GM18526 (cell line): Measurements from ENCODE around the gene SLC2A5.

Experiments
- POLR2A ChIP-seq: IDR thresholded peaks from 3 replicates; pipeline ENCODE4 v1.6.1; 2011; ENCODE audit not compliant: insufficient read length; ENCODE audit errors: extremely low read depth

SLC2A5 gene

DNA sequence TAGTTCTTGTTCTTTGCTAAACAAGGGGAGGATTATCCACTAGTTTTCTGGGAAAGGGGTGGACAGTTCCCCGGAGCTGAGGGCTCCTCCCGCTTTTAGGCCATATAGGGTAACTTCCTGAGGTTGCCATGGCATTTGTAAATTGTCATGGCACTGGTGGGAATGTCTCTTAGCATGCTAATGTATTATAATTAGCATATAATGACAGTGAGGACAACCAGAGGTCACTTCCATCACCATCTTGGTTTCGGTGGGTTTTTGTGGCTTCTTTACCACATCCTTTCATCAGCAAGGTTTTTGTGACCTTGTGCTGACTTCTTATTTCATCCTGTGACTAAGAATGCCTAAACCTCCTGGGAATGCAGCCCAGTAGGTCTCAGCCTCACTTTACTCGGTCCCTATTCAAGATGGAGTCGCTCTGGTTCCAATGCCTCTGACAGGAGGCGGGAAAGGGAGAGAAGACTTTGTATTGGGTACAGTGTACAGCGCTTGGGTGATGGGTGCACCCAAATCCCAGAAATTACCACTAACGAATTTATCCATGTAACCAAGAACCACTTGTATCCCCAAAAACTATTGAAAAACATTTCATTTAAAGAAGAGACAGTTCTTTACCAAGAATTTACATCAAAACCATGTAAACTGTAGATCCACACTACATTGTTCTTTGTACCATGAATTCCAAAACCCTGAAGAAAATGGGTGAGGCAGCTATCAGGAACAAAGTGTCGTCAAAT, 8.7 kb upstream of the SLC2A5 start:
- TF ChIP-seq POLR2A, result no peak

DNA sequence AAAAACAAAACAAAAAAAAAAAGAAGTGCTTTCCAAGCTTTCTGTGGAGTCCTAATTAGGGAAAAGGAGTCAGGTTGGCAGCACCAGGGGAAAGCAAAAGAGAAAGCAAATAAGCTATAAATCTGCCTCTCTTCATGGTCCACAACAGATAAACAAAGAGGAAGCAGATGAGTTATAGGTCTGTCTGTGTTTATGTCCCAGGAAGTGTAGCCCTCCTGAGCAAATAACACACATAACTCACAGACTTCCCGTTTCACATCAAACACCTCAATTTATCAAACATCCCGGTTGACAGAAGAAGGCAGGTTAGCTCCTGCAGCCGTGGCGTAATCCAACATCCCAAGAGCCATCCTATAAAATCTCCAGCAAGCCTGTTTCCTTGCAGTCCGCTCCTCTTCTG, 5.6 kb upstream of the SLC2A5 start:
- no peak for TF ChIP-seq POLR2A

DNA sequence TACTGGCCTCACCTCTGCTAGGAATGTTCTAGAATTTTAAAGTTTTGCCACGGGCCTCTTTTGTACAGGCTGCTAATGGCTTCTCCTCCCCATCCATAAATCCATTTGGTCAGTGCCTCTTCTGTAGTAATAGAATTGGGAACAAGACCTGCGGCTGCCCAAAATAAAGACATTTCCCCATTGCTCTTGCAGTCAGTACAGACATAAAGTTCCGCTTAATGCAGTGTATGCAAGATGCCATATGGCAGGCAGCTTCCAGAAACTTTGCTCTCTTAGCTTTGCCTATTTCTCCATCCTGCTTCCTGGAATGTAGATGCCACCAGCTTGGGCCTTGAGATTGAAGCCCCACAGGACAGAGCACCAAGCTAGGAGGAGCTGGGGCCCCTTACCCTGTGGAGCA, 3.7 kb upstream of the SLC2A5 start:
- no peak for TF ChIP-seq POLR2A

DNA sequence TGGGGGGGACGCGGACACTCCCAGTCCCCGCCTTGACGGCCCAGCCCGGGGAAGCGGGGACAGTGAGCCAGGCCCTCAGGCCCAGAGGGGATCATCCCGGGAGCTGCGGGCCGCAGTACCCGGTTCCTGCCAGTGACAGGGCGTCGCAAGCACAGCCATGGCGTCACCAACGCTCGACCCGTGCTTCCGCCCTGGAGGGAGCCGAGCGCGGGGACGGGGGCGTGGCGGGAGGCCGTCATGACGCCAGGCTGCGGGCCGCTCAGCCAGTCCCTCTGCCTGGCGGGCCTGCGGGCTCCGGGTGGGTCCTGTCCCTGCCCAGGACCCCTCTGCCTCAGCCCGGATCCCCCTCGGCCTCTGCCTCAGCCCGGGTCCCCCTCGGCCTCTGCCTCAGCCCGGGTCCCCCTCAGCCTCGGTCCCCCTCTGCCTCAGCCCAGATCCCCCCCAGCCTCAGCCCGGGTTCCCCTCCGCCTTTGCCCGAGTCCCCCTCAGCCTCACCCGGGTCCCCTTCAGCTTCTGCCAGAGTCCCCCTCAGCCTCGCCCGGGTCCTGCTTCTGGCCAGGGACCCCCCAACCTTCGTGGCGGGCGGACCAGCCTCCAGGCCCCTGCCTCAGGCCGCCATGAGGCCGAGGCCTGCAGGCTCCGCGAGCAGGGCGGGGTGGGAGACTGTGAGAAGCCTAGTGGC, 2.3 kb upstream of the SLC2A5 start:
- no peak for TF ChIP-seq POLR2A

DNA sequence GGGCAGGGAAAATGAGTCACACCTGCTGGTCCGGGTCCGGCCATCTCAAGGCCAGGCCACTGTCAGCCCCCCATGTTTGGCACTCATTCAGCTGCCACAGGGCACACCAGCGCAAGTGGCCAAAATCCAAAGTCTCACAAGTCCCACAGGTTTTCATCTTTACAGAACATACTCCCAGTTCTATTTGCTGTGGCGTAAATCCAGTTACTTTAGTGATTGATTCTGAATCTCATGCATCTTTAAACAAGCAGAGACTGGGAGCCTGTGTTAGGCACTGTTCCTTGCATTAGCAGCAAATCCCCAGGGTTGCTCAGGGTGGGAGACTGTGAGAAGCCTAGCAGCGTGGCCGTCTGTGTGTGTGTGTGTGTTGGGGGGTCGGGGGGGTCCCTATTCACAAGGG, 1.1 kb upstream of the SLC2A5 start:
- TF ChIP-seq POLR2A, result no peak

DNA sequence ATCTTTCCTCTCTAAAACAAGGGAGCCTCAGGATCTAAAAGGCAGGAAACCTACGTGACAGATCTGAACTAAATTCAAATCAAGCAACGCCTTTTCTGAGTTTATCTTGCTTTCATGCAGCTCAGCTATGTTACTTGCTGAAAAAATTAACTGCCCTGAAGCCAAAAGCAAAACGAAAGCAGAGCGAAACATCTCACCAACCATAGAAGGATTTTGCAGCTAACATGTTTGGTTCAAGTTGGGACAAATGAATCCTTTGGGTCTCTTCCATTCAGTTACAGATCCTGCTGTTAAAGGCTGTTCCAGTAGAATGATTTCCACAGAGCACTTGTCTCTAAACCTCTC, 482 bp downstream of the SLC2A5 start:
- no peak for TF ChIP-seq POLR2A

DNA sequence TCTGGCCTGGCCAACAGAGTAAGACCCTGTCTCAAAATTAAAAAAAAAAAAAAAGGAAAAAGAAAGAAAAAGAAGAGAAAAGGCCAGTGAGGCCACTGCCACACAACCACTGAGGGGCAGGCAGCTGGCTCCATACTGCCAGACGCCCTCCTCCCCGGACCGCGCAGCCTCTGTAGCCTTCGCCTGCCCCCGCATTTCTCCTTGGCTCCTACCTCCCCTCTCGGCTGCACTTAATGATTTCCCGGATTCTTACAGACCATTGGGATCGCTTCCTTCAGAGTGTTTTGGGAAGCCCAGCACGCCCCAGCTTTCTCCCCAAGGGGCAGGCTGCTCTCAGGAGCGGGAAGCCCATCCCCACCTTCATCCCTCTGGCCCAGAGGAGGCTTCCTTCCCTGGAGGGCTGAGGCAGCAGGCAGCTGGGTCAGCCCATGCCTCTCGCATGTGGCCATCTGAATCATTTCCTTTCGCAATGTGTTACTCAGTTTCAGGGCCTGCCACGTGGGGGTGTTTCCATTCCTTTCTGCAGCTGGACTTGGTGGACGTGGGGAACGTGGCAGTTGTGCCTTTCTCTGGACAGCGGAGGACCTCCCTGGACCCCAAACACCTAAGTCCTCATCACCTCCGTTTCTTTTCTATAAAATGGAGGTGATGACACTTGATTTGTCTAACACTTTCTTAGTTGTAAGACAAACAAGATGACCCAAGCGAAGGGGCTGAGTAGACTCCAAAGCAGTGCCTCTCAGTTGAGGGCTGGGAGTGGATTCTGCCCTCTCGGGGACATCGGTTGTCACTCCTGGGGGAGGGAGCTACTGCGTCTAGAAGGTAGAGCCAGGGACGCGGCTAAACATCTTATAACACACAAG, 2.3 kb downstream of the SLC2A5 start:
- TF ChIP-seq POLR2A, result no peak

DNA sequence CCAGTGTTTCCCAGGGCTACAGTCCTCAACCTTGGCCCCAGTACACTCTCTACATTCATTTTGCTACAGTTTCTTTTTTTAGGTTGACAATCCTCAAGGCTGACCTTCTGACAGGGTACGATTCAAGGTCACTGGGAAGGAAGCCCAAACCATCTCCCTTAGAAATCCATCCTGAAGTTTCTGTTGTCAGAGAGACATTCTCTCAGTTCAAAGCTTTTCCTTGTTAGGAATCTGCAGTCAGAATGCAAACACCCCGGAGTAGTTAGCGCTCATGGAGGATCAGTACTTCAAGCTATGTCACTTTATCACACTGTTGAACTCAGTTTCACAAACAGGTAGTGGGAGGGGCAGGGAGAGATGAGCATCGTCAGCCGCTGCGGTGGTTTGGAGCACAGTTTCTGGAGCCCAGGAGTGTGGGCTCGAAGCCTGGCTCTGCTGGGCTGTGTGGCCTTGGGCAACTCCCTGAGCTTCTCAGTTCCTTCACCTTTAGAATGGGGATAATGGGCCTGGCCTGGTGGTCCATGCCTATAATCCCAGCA, 4.2 kb downstream of the SLC2A5 start:
- no peak for TF ChIP-seq POLR2A

DNA sequence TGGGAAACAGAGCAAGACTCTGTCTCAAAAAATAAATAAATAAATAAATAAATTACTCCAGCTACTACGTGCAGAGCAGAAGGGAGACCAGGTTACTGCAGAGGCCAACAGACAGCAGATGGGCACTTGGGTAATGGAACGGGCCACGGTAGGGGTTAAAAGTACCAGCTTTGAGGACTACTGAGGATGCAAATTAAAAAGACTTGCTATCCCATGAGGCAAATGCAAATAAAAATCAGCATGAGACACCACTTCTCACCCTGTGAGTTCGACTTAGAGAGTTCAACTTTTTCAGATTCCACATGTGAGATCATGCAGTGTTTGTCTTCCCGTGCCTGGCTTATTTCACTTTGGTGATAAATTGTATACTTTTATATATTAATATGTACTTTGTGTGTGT, 6.6 kb downstream of the SLC2A5 start:
- no peak for TF ChIP-seq POLR2A

DNA sequence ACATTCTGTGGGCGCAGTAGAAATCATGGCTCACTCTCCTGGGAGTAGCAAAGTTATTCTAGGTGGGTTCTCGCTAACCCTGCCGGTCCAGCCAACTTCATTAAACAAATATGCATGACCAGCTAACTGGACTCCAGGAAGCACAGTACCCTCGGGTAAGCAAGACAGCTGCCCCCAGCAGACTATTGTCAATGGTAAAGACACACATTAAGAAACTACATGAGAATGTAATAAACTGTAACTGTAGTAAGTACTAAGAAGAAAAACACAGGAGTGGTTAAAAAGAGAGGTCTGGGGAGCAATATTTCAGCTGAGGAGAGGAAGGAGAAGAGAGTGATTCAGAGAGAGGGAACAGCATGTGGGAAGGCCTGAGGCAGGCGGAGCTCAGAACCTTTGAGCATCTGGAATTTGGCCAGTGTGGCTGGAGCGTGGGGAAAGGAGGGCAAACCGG, 7.4 kb downstream of the SLC2A5 start:
- no peak for TF ChIP-seq POLR2A

DNA sequence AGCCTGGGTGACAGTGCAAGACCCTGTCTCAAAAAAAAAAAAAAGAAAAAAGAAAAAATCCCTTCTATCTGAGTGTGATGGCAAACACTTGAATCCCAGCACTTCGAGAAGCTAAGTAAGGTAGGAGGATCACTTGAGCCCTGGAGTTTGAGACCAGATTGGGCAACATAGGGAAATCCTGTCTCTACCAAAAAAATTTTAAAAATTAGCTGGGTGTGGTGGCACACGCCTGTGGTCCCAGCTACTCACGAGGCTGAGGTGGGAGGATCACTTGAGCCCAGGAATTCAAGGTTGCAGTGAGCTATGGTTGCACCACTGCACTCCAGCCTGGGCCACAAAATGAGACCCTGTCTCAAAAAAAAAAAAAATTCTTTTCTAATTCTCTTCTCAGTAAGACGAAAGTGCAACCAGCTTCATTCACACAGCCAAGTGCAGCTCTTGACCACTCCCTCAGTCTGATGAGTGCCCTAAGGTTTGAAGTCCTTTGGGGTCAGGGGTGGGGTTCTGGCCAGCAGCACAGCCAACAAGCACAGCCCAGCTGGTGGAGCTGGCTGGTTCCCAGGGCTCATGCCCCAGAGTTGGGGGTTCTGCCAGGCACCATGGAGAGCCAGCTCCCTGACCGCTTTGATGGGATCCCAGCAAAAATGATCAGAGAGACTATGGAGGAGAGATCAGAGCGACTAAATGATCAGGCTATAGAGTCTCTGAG, 8.0 kb downstream of the SLC2A5 start:
- TF ChIP-seq POLR2A, result no peak

DNA sequence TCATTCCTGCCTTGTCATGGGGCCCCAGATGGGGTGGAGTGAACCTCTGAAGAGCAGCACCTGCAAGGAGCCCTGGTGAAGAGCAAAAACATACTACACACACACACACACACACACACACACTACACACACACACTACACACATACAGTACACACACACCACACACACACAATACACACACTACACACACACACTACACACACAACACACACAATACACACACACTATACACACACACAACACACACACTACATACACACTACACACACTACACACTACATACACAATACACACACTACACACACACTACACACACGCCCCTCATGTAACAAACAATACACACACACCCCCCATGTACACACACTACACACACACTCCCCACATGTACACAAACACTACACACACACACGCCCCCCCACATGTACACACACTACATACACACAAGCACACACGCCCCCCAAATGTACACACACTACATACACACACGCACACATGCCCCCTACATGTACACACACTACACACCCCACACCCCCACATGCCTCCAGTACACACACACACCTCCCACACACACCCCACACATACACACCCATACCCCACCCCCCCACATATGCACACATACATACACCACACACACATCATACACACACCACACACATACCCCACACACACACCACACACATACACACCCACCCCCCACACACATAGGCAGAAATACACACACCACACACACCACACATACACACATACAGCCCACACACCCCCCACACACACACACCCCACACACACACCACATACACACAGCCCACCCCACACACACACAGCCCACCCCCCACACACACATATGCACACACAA, 9.3 kb downstream of the SLC2A5 start:
- no peak for TF ChIP-seq POLR2A

DNA sequence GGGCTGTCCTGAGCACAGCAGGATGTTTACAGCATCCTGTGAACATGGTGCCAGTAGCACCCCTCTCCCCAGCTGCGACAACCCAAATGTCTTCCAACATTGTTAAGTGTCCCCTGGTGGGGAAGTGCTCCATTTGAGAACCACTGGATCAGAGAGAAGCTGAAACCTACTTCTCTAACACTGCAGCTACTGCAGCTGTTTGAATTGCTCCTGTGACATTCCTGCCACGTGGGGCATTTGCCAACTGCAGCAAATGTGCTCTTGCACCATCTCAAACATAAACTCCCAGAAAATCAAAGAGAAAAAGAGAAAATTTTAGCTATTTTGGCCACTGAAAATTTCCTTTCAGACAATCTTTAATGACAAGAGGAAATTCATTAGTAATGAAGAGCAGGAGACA, 11.0 kb downstream of the SLC2A5 start:
- TF ChIP-seq POLR2A, result no peak

DNA sequence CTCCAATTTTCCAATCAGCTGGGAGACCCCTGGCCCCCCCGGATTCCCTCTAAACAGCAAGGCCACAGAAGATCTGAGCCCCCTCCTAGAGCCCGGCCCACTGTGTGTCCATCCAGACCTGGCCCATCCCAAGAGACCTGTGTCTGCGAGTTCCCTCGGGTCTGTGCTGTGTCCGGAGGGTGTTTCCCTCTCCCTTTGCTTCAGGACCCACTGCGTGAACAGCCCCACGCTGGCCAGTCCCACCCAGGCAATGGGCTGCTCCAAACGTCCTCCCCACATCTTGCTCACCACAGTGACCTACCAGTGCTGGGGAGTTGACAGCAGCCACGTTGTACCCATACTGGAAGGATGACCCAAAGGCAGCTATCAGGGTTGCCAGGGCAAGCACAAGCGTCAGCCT, 11.6 kb downstream of the SLC2A5 start:
- TF ChIP-seq POLR2A, result no peak

DNA sequence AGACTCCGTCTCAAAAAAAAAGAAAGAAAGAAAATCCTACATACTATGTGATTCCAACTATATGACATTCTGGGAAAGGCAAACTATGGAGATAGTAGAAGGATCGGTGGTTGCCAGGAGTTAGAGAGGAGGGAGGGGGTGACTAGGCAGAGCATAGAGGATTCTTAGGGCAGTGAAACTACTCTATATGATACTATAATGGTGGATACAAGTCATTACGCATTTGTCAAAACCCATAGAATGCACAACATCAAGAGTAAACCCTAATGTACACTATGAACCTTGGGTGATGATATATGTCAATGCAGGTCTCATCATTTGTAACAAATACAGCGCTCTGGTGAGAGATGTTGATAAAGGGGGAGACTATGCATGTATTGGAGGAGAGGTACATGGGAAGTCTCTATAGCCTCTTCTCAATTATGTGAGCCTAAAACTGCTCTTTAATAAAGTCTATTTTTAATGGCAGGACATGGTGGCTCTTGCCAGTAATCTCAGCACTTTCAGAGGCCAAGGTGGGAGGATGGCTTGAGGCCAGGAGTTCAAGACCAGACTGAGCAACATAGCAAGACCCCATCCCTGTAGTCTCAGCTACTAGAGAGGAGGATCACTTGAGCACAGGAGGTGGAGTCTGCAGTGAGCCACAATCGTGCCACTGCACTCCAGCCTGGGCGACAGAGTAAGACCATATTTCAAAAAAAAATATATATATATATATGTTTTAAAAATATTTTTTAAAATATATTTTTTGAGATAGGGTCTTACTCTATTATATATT, 17.0 kb downstream of the SLC2A5 start:
- TF ChIP-seq POLR2A, result no peak
